Measurements from ENCODE around the gene RNF39.
"Not testable (repeated sequence)": the region's sequence is repeated elsewhere in the genome, so short reads cannot be mapped to it uniquely, and the experiment has no call there.

- TF ChIP-seq, protein P1, sequence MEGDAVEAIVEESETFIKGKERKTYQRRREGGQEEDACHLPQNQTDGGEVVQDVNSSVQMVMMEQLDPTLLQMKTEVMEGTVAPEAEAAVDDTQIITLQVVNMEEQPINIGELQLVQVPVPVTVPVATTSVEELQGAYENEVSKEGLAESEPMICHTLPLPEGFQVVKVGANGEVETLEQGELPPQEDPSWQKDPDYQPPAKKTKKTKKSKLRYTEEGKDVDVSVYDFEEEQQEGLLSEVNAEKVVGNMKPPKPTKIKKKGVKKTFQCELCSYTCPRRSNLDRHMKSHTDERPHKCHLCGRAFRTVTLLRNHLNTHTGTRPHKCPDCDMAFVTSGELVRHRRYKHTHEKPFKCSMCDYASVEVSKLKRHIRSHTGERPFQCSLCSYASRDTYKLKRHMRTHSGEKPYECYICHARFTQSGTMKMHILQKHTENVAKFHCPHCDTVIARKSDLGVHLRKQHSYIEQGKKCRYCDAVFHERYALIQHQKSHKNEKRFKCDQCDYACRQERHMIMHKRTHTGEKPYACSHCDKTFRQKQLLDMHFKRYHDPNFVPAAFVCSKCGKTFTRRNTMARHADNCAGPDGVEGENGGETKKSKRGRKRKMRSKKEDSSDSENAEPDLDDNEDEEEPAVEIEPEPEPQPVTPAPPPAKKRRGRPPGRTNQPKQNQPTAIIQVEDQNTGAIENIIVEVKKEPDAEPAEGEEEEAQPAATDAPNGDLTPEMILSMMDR (conservative IDR thresholded peaks at IDR 0.05), result not testable (repeated sequence)
- TF ChIP-seq EZH2 (IDR thresholded peaks at IDR 0.05; ENCODE audit: low read depth), result not testable (repeated sequence)
Observed at GRCh38 chr6:30033440-30033839, 42.1 kb downstream of the RNF39 start.
